OCI-LY1 (cell line): ENCODE results near the gene ATP6AP2.

Source experiments
- EZH2 ChIP-seq: fragments of 200-600 bp; sonication (generic), shearing (Covaris generic); IDR thresholded peaks from 2 replicates; pipeline ENCODE4 v1.8.0; 2017; ENCODE audit warnings: borderline replicate concordance, mixed run types, mild to moderate bottlenecking, antibody characterized with exemption, low read length, moderate library complexity, mixed read lengths
- TF ChIP-seq, protein P1 (sequence below): fragments of 200-600 bp; sonication (generic), shearing (Covaris generic); IDR thresholded peaks from 2 replicates; pipeline ENCODE4 v1.5.1; 2017; ENCODE audit warnings: mild to moderate bottlenecking, antibody characterized with exemption, low read length, moderate library complexity, mixed read lengths

DNA sequence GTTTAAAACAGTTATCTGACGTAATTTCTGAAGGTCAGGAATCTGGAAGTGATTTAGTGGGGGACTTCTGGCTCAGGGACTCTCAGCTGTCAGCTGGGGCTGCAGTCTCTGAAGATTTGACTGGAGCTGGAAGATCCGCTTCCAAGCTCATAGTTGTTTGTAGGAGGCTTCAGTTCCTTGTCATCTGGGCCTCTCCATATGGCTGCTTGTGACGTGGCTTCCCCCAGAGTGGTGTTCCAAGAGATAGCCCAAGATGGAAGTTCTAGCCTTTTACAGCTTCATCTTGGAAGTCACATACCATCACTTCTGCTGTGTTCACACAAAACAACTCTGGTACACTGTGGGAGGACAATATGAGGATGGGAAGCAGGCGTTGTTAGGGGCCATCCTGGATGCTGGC lies 44.5 kb downstream of the ATP6AP2 start:
- TF ChIP-seq EZH2, result no peak
- TF ChIP-seq, protein P1, sequence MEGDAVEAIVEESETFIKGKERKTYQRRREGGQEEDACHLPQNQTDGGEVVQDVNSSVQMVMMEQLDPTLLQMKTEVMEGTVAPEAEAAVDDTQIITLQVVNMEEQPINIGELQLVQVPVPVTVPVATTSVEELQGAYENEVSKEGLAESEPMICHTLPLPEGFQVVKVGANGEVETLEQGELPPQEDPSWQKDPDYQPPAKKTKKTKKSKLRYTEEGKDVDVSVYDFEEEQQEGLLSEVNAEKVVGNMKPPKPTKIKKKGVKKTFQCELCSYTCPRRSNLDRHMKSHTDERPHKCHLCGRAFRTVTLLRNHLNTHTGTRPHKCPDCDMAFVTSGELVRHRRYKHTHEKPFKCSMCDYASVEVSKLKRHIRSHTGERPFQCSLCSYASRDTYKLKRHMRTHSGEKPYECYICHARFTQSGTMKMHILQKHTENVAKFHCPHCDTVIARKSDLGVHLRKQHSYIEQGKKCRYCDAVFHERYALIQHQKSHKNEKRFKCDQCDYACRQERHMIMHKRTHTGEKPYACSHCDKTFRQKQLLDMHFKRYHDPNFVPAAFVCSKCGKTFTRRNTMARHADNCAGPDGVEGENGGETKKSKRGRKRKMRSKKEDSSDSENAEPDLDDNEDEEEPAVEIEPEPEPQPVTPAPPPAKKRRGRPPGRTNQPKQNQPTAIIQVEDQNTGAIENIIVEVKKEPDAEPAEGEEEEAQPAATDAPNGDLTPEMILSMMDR, result no peak
